H1 (cell line): Measurements from ENCODE around the gene AP1S3. TPM values are rescaled to one million over a fixed set of nuclear protein-coding genes. Genes with fewer than 3 reads are reported as not detected.
A peak's percentile ranks its signal among the peaks of the same experiment; 100 is the strongest.

Experiments
- CTCF ChIA-PET: fragments of 300-600 bp; sonication (Branson Sonifier 250); formaldehyde crosslinking; loops from one replicate; lab custom pipeline; 2021; ENCODE audit not compliant: partially characterized antibody; lab: Charles Lee
- POLR2A ChIA-PET: fragments of 300-600 bp; sonication (Branson Sonifier 250); formaldehyde crosslinking; loops from one replicate; lab custom pipeline; 2021; ENCODE audit warnings: inconsistent platforms; ENCODE audit not compliant: partially characterized antibody; lab: Charles Lee
- DNase-seq, 2 experiments: peaks; one replicate each; pipeline versions ENCODE4 v3.0.0 to v3.0.0-alpha.2; 2010 to 2022; ENCODE audit warnings: low spot score in 2 of 2, low read depth in 1 of 2, mixed read lengths in 1 of 2
- FAIRE-seq: peaks from 2 replicates; lab custom pipeline; 2011; peaks lifted over from hg19 to GRCh38; lab: Jason Lieb, UNC
- H2AFZ ChIP-seq: 2 replicates; pipeline ENCODE4 v1.8.1; 2012; ENCODE audit warnings: low read length, inconsistent platforms
- H2AK5ac ChIP-seq: 2 replicates; pipeline ENCODE4 v1.6.1; 2013; ENCODE audit warnings: low read depth, low read length
- H2BK120ac ChIP-seq: replicated peaks from 2 replicates; pipeline ENCODE3; 2013; ENCODE audit warnings: low read depth, low read length, inconsistent platforms
- H2BK12ac ChIP-seq: 2 replicates; pipeline ENCODE4 v1.6.1; 2013; ENCODE audit warnings: low read depth, low read length
- H2BK15ac ChIP-seq: 2 replicates; pipeline ENCODE4 v1.6.1; 2013; ENCODE audit warnings: low read length
- H2BK20ac ChIP-seq: 2 replicates; pipeline ENCODE4 v1.6.1; 2013; ENCODE audit warnings: low read length
- H2BK5ac ChIP-seq: 2 replicates; pipeline ENCODE4 v1.6.1; 2013; ENCODE audit warnings: low read depth, low read length
- H3K14ac ChIP-seq: 2 replicates; pipeline ENCODE4 v1.6.1; 2013; ENCODE audit warnings: inconsistent platforms; ENCODE audit not compliant: insufficient read length
- H3K18ac ChIP-seq: 2 replicates; pipeline ENCODE4 v1.6.1; 2013; ENCODE audit warnings: low read length; ENCODE audit errors: extremely low read depth
- H3K23ac ChIP-seq: 2 replicates; pipeline ENCODE4 v1.6.1; 2013; ENCODE audit warnings: inconsistent platforms; ENCODE audit not compliant: insufficient read length
- H3K23me2 ChIP-seq: 2 replicates; pipeline ENCODE4 v1.6.1; 2013; ENCODE audit warnings: low read depth, low read length
- H3K27ac ChIP-seq: 2 replicates; pipeline ENCODE4 v1.6.1; 2011; ENCODE audit warnings: low read depth, low read length, inconsistent platforms
- H3K27me3 ChIP-seq, 4 experiments: replicated peaks in 1 of 4; 1 replicate in 1 of 4; 2 replicates in 3 of 4; pipeline versions ENCODE4 v1.6.1 to v1.8.1; 2011 to 2013; ENCODE audit warnings: low read length in 3 of 4, mild to moderate bottlenecking in 3 of 4, inconsistent platforms in 2 of 4, mixed read lengths in 2 of 4, moderate library complexity in 1 of 4; ENCODE audit not compliant: control insufficient read depth in 3 of 4, insufficient read depth in 3 of 4; ENCODE audit errors: extremely low read depth in 1 of 4
- H3K36me3 ChIP-seq, 4 experiments: 2 replicates each; pipeline versions ENCODE4 v1.6.1 to v1.8.1; 2011 to 2013; ENCODE audit warnings: mild to moderate bottlenecking in 4 of 4, low read length in 3 of 4, moderate library complexity in 2 of 4, control low read depth in 1 of 4, inconsistent platforms in 1 of 4; ENCODE audit not compliant: insufficient read depth in 4 of 4, control insufficient read depth in 2 of 4
- H3K4ac ChIP-seq: replicated peaks from 2 replicates; pipeline ENCODE3; 2013; ENCODE audit warnings: low read length, low read depth, mixed read lengths, inconsistent platforms; ENCODE audit not compliant: insufficient read length
- H3K4me1 ChIP-seq, 4 experiments: replicated peaks in 1 of 4; 1 replicate in 1 of 4; 2 replicates in 3 of 4; pipeline versions ENCODE4 v1.6.1 to v1.8.1; 2011 to 2013; ENCODE audit warnings: low read length in 3 of 4, inconsistent platforms in 2 of 4, mixed read lengths in 1 of 4; ENCODE audit not compliant: insufficient read depth in 4 of 4, control insufficient read depth in 3 of 4
- H3K4me2 ChIP-seq, 2 experiments: 2 replicates each; pipeline versions ENCODE4 v1.6.1 to v1.8.1; 2011 to 2013; ENCODE audit warnings: low read depth in 2 of 2, low read length in 2 of 2, control low read depth in 1 of 2, inconsistent platforms in 1 of 2, mild to moderate bottlenecking in 1 of 2; ENCODE audit not compliant: insufficient read depth in 1 of 2
- H3K4me3 ChIP-seq, 4 experiments: fragments of 200-600, 300-600 bp in 1 of 4; sonication (generic), shearing (Covaris generic), sonication (Bioruptor Twin) in 1 of 4; 2 replicates each; pipeline versions ENCODE4 v1.5.1 to v1.8.1; 2011 to 2016; ENCODE audit warnings: low read length in 4 of 4, low read depth in 3 of 4, control low read depth in 2 of 4, inconsistent platforms in 2 of 4, mild to moderate bottlenecking in 2 of 4, mixed read lengths in 1 of 4, moderate library complexity in 1 of 4; ENCODE audit not compliant: insufficient read depth in 2 of 4; ENCODE audit errors: extremely low read depth in 1 of 4
- H3K56ac ChIP-seq: replicated peaks from 2 replicates; pipeline ENCODE3; 2013; ENCODE audit warnings: low read depth, mild to moderate bottlenecking, mixed read lengths, low read length, inconsistent platforms; ENCODE audit not compliant: insufficient read length
- H3K79me1 ChIP-seq: 2 replicates; pipeline ENCODE4 v1.6.1; 2013; ENCODE audit warnings: low read depth, low read length, control low read depth
- H3K79me2 ChIP-seq, 2 experiments: 2 replicates each; pipeline versions ENCODE4 v1.6.1 to v1.8.1; 2012 to 2013; ENCODE audit warnings: low read length in 2 of 2, mild to moderate bottlenecking in 2 of 2, inconsistent platforms in 1 of 2; ENCODE audit not compliant: insufficient read depth in 2 of 2, control insufficient read depth in 1 of 2
- H3K9ac ChIP-seq, 4 experiments: replicated peaks in 1 of 4; 1 replicate in 1 of 4; 2 replicates in 3 of 4; pipeline versions ENCODE4 v1.6.1 to v1.8.1; 2011 to 2013; ENCODE audit warnings: low read depth in 3 of 4, low read length in 3 of 4, control low read depth in 2 of 4, mild to moderate bottlenecking in 2 of 4, moderate library complexity in 2 of 4, inconsistent platforms in 1 of 4; ENCODE audit errors: extremely low read depth in 1 of 4
- H3K9me3 ChIP-seq, 2 experiments: 2 replicates each; pipeline versions ENCODE4 v1.6.1 to v1.8.1; 2012 to 2013; ENCODE audit warnings: mild to moderate bottlenecking in 2 of 2, moderate library complexity in 2 of 2, control low read depth in 1 of 2, inconsistent platforms in 1 of 2, low read depth in 1 of 2, low read length in 1 of 2, mixed read lengths in 1 of 2; ENCODE audit not compliant: insufficient read depth in 2 of 2
- H4K20me1 ChIP-seq, 2 experiments: replicated peaks in 1 of 2; 2 replicates each; pipeline versions ENCODE3 to v1.8.1; 2011 to 2013; ENCODE audit warnings: inconsistent platforms in 2 of 2, low read length in 2 of 2, mild to moderate bottlenecking in 1 of 2; ENCODE audit not compliant: insufficient read depth in 2 of 2, control insufficient read depth in 1 of 2
- H4K5ac ChIP-seq: 2 replicates; pipeline ENCODE4 v1.6.1; 2013; ENCODE audit warnings: low read length, low read depth, mixed read lengths, inconsistent platforms; ENCODE audit not compliant: insufficient read length
- H4K8ac ChIP-seq: 2 replicates; pipeline ENCODE4 v1.8.0; 2013; ENCODE audit warnings: mild to moderate bottlenecking, moderate library complexity, low read length, inconsistent platforms; ENCODE audit not compliant: insufficient read depth; ENCODE audit errors: extremely low read depth
- H4K91ac ChIP-seq: replicated peaks from 2 replicates; pipeline ENCODE3; 2013; ENCODE audit warnings: low read length, mixed read lengths, inconsistent platforms; ENCODE audit not compliant: insufficient read length
- ATF2 ChIP-seq: IDR thresholded peaks from 2 replicates; pipeline ENCODE4 v1.6.1; 2012; ENCODE audit warnings: low read length, inconsistent platforms
- JUN ChIP-seq: IDR thresholded peaks from 2 replicates; pipeline ENCODE4 v1.6.1; 2011; ENCODE audit warnings: low read depth, mild to moderate bottlenecking, improper control_type of control experiment, low read length
- PHF8 ChIP-seq: fragments of 200-600 bp; sonication (generic); conservative IDR thresholded peaks from 2 replicates; pipeline ENCODE4 v1.7.1; 2012; ENCODE audit warnings: low read depth, mild to moderate bottlenecking, inconsistent platforms, low read length, moderate library complexity
- POLR2A ChIP-seq, 2 experiments: IDR thresholded peaks; 1 replicate in 1 of 2; 2 replicates in 1 of 2; pipeline ENCODE4 v1.6.1; 2011; ENCODE audit warnings: low read depth in 2 of 2, low read length in 2 of 2, mild to moderate bottlenecking in 2 of 2; ENCODE audit errors: control extremely low read depth in 1 of 2
- POLR2AphosphoS5 ChIP-seq: IDR thresholded peaks from 2 replicates; pipeline ENCODE4 v1.6.1; 2011; ENCODE audit warnings: low read depth, low read length
- RFX5 ChIP-seq: IDR thresholded peaks from 2 replicates; pipeline ENCODE4 v1.6.1; 2011; ENCODE audit warnings: low read depth, low read length, improper control_type of control experiment, borderline replicate concordance
- SAP30 ChIP-seq: fragments of 300-600 bp; sonication (generic); IDR thresholded peaks from 2 replicates; pipeline ENCODE4 v1.7.1; 2012; ENCODE audit warnings: low read length, moderate library complexity, mild to moderate bottlenecking, inconsistent platforms; ENCODE audit not compliant: insufficient read depth, insufficient replicate concordance
- TAF7 ChIP-seq: optimal IDR thresholded peaks from 2 replicates; pipeline ENCODE3; 2011; ENCODE audit warnings: low read depth, mild to moderate bottlenecking, inconsistent platforms, low read length, moderate library complexity, borderline replicate concordance
- TBP ChIP-seq: IDR thresholded peaks from 2 replicates; pipeline ENCODE4 v1.6.1; 2011; ENCODE audit warnings: low read depth, low read length, improper control_type of control experiment
- WGBS, 2 experiments: shearing (Covaris generic) in 1 of 2; methylation state at CpG; one replicate each; pipeline versions ENCODE4 v1.1.6 to v1.1.7; 2013 to 2015; ENCODE audit warnings: low lambda C conversion rate in 2 of 2, mixed read lengths in 2 of 2, inconsistent platforms in 1 of 2, low coverage in 1 of 2, missing lambda C conversion rate in 1 of 2; ENCODE audit not compliant: insufficient replicate concordance in 2 of 2, insufficient coverage in 1 of 2, insufficient read length in 1 of 2; ENCODE audit errors: extremely low coverage in 1 of 2, missing lambda C conversion rate in 1 of 2; 5-methylcytosine and 5-hydroxymethylcytosine counted together
- polyA plus RNA-seq, 7 experiments: library from polyadenylated mRNA; depleted of rRNA in 3 of 7; stranded (reverse) in 5 of 7; unstranded in 2 of 7; fragments of >200 nt in 5 of 7; fragments of 200-250 nt in 2 of 7; gene quantifications; 1 replicate in 5 of 7; 2 replicates in 1 of 7; 4 replicates in 1 of 7; pipeline versions ENCODE4 v1.2.1 to v1.2.3, GENCODE V29; 2011 to 2013; ENCODE audit warnings: missing spikeins in 2 of 7, mixed read lengths in 2 of 7
- total RNA-seq: library from RNA; stranded (reverse); fragmentation: NEBNext Ultra II Directional; extraction: Animal tissue kit (Norgen Biotek cat#: 25700); gene quantifications from 2 replicates; pipeline ENCODE4 v1.2.1, GENCODE V29; 2021

The AP1S3 gene
- total and polyA plus RNA-seq, 2 of the 8 experiments (the other 6 are each of a cell fraction or from before 2014, with no cell fraction given): 3.9 to 20.2 TPM

GRCh38 chr2:223835701-223836532 is 1.5 kb downstream of the AP1S3 start:
- no peak overlapping the region; the same call in 1 of the 2 replicates for H3K18ac ChIP-seq
- no peak overlapping the region for H2BK120ac ChIP-seq
- no peaks in the 10 kb centered on the region for H3K9me3 ChIP-seq
- peak overlapping the region; percentile 94; the same call in 1 of the 2 replicates for H2BK15ac ChIP-seq
- FAIRE-seq (no peak), DNase-seq (no peak)
- H3K9ac ChIP-seq: no peak overlapping the region; a peak in 1 of 7 replicates
- H3K14ac ChIP-seq: no peak overlapping the region
- peak overlapping the region; percentile 64 to 78 for H3K4me2 ChIP-seq
- H2BK12ac ChIP-seq: no peak overlapping the region; the same call in 1 of the 2 replicates
- H3K79me1 ChIP-seq: peaks cover 3% of the 10 kb centered on the region; the same call in 1 of the 2 replicates
- no peak overlapping the region for H3K56ac ChIP-seq
- 0 out of 2 replicates have a peak overlapping the region, but pooled peaks have one; percentile 37 for H2BK20ac ChIP-seq
- H3K27ac ChIP-seq: no peak overlapping the region
- no peak overlapping the region for H4K8ac ChIP-seq
- peak overlapping the region; percentile 4 for H3K4ac ChIP-seq
- 66% methylated on average over 15 of the region's 15 CpGs; no CpG with 5 or more reads in 1 of the 2 experiments for WGBS, 2 experiments
- H3K27me3 ChIP-seq: no peaks in the 10 kb centered on the region
- no peak overlapping the region; a peak in 2 of 8 replicates for H3K4me3 ChIP-seq
- H2AK5ac ChIP-seq: no peak overlapping the region
- H2BK5ac ChIP-seq: no peak overlapping the region
- no peak overlapping the region for H2AFZ ChIP-seq
- no peak overlapping the region for H3K23ac ChIP-seq
- H3K79me2 ChIP-seq: peaks cover 0 to 36% of the 10 kb centered on the region in 2 experiments; a peak in 2 of 4 replicates
- POLR2A ChIA-PET: interaction anchor here (0.8 kb wide), 1 partner anchor 24 kb away, joined by 3 read pairs; no protein-coding TSS in a partner anchor
- CTCF ChIA-PET: interaction anchor here (0.6 to 3.2 kb wide), 7 partner anchors 12 to 342 kb away, joined by 3 to 9 read pairs (median 3); no protein-coding TSS in a partner anchor
- no peak overlapping the region for H4K5ac ChIP-seq
- H3K23me2 ChIP-seq: no peaks in the 10 kb centered on the region; the same call in 1 of the 2 replicates
- H4K20me1 ChIP-seq: peaks cover 0 to 1% of the 10 kb centered on the region in 2 experiments
- peak overlapping the region; percentile 70 for H4K91ac ChIP-seq
- peaks cover 12 to 28% (median 20%) of the 10 kb centered on the region in 4 experiments for H3K4me1 ChIP-seq
- no peaks in the 10 kb centered on the region for H3K36me3 ChIP-seq
- TF ChIP-seq TBP: no peak
- TF ChIP-seq ATF2: no peak
- TF ChIP-seq POLR2AphosphoS5: no peak
- no peak for TF ChIP-seq PHF8
- TF ChIP-seq SAP30: no peak
- no peak for TF ChIP-seq RFX5
- TF ChIP-seq JUN: no peak
- TF ChIP-seq POLR2A (IDR thresholded peaks at IDR 0.05; ENCODE audit: control extremely low read depth in 1 of 2, low read depth in 2 of 2, low read length in 2 of 2): no peak
- no peak for TF ChIP-seq TAF7
